Tibial artery (tissue), 4 donors: ENCODE results near the gene MAP2K4.
"Not testable (repeated sequence)": the region's sequence is repeated elsewhere in the genome, so short reads cannot be mapped to it uniquely, and the experiment has no call there.

Experiments used
- DNase-seq, 2 donors: peaks; one replicate each; pipeline ENCODE4 v3.0.0-alpha.2; 2019
- H3K27ac ChIP-seq, 2 donors: fragments of 200-600 bp; sonication (generic) in 1 of 2; 1 replicate in 1 of 2; 2 replicates in 1 of 2; pipeline ENCODE4 v1.5.1; 2018 to 2019; ENCODE audit warnings: mild to moderate bottlenecking in 1 of 2
- H3K27me3 ChIP-seq, 2 donors: fragments of 200-600 bp; sonication (generic) in 1 of 2; one replicate each; pipeline versions ENCODE4 v1.5.1 to v1.6.0; 2016 to 2019
- H3K36me3 ChIP-seq, 3 donors: fragments of 200-600 bp; sonication (generic) in 2 of 3; one replicate each; pipeline ENCODE4 v1.5.1; 2016 to 2019; ENCODE audit warnings: mild to moderate bottlenecking in 2 of 3
- H3K4me1 ChIP-seq, 4 donors: fragments of 200-600 bp; sonication (generic) in 2 of 4; 1 replicate in 3 of 4; 2 replicates in 1 of 4; pipeline ENCODE4 v1.5.1; 2016 to 2019
- H3K4me3 ChIP-seq, 2 donors: fragments of 200-600 bp; sonication (generic) in 1 of 2; 1 replicate in 1 of 2; 2 replicates in 1 of 2; pipeline ENCODE4 v1.5.1; 2018 to 2019; ENCODE audit warnings: mild to moderate bottlenecking in 2 of 2
- H3K9me3 ChIP-seq, 3 donors: fragments of 200-600 bp; sonication (generic) in 1 of 3; one replicate each; pipeline ENCODE4 v1.5.1; 2016 to 2019
- intact Hi-C: fragments of 100-400 bp; cut with DNase I; formaldehyde crosslinking; loops from one replicate; pipeline ENCODE4 v1.15.0; 2023; ENCODE audit warnings: low total_unique reads
- TF ChIP-seq, protein P1 (sequence below), 2 experiments: fragments of 200-600 bp in 1 of 2; fragments of 450-650 bp in 1 of 2; IDR thresholded peaks; one replicate each; pipeline ENCODE4 v1.5.1; 2017 to 2019; ENCODE audit warnings: antibody characterized with exemption in 2 of 2, mild to moderate bottlenecking in 1 of 2, moderate library complexity in 1 of 2

MAP2K4 gene

DNA sequence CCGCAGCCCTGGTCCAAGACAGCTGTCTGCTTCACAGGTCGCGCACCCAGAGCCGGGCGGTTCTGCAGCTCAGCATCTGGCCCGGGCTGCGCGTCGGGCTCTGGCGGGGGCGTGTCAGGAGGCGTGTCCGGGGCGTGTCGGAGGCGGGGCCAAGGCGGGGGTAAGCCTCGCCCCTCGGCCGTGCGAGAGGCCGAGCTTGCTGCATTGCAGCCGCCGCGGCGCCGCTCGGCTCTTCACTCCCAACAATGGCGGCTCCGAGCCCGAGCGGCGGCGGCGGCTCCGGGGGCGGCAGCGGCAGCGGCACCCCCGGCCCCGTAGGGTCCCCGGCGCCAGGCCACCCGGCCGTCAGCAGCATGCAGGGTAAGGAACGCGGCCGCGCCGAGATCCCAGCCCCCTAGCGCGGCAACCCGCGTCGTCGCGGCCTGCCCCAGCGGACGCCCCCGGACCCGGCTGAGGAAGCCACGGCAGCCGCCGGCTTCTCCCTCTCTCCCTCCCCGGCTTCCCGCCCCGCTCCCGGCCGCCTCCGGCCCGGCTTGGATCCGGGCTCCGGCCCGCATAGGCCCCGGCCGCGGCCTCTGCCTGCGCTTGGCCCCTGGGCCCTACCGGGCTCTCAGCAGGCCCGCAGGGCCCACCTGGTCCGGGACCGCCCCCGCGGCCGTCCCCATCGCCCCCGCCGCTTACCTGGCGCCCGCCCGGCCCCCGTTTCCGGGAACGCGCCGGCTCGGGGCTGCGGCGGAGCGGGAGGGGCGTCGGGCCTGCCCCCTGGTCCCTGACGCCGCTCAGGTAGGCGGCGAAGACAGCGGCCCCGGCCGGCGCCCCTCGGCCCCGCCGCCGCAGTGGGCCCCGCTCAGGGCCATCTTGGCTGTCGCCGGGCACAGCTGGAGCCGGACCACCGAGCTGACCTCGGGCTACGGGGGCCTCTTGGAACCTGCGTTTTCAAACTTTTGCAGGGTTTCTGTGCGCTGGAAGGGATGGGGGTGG is at the start of gene MAP2K4:
MAP2K4 (plus strand) TSS at position 236 of the 981 bp plus-strand sequence; CDS start at position 246, 10 bp downstream.
- no peaks in the 10 kb centered on the region for H3K27me3 ChIP-seq
- H3K27ac ChIP-seq, result peak within 1 kb of the TSS; percentile 75 to 90
- no peaks in the 10 kb centered on the region for H3K9me3 ChIP-seq
- intact Hi-C loops, result loop anchor here (1.0 to 10.0 kb wide), 2 partner anchors 24 to 984 kb away; partner anchors contain the start of gene ZNF18
- DNase-seq, result peak; percentile 86 to 96
- TF ChIP-seq, protein P1, sequence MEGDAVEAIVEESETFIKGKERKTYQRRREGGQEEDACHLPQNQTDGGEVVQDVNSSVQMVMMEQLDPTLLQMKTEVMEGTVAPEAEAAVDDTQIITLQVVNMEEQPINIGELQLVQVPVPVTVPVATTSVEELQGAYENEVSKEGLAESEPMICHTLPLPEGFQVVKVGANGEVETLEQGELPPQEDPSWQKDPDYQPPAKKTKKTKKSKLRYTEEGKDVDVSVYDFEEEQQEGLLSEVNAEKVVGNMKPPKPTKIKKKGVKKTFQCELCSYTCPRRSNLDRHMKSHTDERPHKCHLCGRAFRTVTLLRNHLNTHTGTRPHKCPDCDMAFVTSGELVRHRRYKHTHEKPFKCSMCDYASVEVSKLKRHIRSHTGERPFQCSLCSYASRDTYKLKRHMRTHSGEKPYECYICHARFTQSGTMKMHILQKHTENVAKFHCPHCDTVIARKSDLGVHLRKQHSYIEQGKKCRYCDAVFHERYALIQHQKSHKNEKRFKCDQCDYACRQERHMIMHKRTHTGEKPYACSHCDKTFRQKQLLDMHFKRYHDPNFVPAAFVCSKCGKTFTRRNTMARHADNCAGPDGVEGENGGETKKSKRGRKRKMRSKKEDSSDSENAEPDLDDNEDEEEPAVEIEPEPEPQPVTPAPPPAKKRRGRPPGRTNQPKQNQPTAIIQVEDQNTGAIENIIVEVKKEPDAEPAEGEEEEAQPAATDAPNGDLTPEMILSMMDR (IDR thresholded peaks at IDR 0.05), result no peak
- H3K4me3 ChIP-seq, result peak within 1 kb of the TSS; percentile 77 to 78
- H3K4me1 ChIP-seq, result peaks cover 0 to 41% (median 21%) of the 10 kb centered on the region in 4 donors
- no peaks in the 10 kb centered on the region for H3K36me3 ChIP-seq

DNA sequence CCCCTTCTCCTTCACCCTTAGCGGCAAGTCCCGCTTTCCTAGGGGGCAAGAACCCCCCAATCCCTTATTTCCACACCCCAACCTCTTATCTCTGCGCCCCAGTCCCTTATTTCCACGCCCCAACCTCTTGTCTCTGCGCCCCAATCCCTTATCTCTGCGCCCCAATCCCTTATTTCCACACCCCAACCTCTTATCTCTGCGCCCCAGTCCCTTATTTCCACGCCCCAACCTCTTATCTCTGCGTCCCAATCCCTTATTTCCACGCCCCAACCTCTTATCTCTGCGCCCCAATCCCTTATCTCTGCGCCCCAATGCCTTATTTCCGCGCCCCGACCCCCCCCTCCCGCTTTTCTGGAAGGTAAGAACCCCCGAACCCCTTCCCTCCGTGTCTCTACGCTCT is 47.9 kb upstream of the MAP2K4 start:
- H3K4me1 ChIP-seq, H3K9me3 ChIP-seq, H3K27ac ChIP-seq, DNase-seq, H3K4me3 ChIP-seq, intact Hi-C loops, H3K27me3 ChIP-seq: not testable (repeated sequence)
- H3K36me3 ChIP-seq, result peaks cover 14 to 19% (median 16%) of the 10 kb centered on the region in 3 donors

DNA sequence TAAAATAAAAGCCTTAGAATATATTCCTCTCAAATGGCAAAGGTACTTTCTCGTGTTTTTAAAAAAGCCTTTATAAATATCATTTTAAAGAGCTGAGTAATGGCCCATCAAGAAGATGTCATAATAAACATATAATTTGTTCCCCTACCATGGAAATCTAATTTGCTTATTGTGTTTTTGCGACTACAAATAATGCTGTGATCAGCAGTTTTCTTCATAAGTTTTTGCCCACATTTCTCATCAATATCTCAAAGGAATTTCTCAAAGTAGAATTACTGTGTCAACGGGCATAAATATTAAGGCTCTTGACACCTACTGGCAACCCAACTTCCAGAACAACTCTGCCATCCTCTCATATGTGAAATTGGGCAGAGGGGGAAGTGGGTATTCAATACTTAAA is 40.9 kb upstream of the MAP2K4 start:
- Histone ChIP-seq H3K9me3 (no peaks in the 10 kb centered on the region), H3K27ac (no peak overlapping the region), H3K36me3 (peaks cover 34 to 44% (median 39%) of the 10 kb centered on the region in 3 donors), H3K27me3 (no peaks in the 10 kb centered on the region), H3K4me1 (no peaks in the 10 kb centered on the region), H3K4me3 (no peak overlapping the region)
- intact Hi-C loops, result no loop called here
- TF ChIP-seq, protein P1 (IDR thresholded peaks at IDR 0.05), result no peak
- no peak for DNase-seq

DNA sequence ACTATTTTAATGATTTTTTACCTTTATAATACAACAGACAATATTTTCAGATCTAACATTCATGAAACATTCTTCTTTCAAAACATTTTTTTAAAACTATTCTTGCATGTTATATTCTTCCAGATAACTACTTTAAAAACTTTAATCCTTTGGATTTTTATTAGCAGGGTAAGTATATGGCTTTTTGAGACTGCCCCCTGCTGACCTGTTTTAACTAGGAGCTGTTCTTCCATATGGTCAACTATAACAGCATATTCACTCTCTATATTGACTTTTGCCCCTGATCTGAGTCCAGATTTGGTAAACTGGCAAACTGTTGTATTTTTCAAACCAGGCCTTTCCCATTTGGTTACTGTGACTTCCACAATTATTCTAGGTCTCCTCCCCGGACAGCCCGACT is 39.9 kb upstream of the MAP2K4 start:
- Histone ChIP-seq H3K36me3 (peaks cover 39 to 44% (median 41%) of the 10 kb centered on the region in 3 donors), H3K27me3 (no peaks in the 10 kb centered on the region), H3K4me1 (no peaks in the 10 kb centered on the region), H3K4me3 (no peak overlapping the region), H3K9me3 (no peaks in the 10 kb centered on the region), H3K27ac (no peak overlapping the region)
- intact Hi-C loops, result no loop called here
- DNase-seq, result no peak
- TF ChIP-seq, protein P1 (IDR thresholded peaks at IDR 0.05), result no peak

DNA sequence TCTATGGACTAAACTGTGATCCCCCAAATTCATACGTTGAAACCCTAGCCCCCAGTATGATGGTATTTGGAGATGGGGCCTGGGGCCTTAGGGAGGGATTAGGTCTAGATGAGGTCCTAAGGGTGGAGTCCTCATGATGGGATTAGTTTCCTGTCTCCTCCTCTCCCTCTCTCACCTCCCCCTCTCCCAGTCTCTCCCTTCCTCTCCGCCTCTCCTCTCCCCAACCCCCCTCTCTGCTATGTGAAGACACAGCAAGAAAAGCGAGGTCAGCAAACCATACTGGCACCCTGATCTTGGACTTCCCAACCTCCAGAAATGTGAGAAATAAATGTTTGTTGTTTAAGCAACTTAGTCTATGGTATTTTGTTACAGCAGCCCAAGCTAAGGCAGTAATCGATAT is 38.8 kb upstream of the MAP2K4 start:
- intact Hi-C loops, result no loop called here

More for the DNA sequence above, 38.8 kb upstream of the MAP2K4 start:
- peaks cover 37 to 42% (median 41%) of the 10 kb centered on the region in 3 donors for H3K36me3 ChIP-seq
- TF ChIP-seq, protein P1 (IDR thresholded peaks at IDR 0.05), result no peak
- no peak overlapping the region for H3K4me3 ChIP-seq
- H3K27ac ChIP-seq, result no peak overlapping the region
- H3K4me1 ChIP-seq, result peaks cover 0 to 4% (median 0%) of the 10 kb centered on the region in 4 donors
- H3K9me3 ChIP-seq, result no peaks in the 10 kb centered on the region
- no peaks in the 10 kb centered on the region for H3K27me3 ChIP-seq
- DNase-seq, result no peak
